ENCODE results near the gene KLK12.

Gene KLK12

GRCh38 chr19:51034704-51035103, at the start of gene KLK12:
Gene KLK12, minus strand, starts transcription at chr19:51035002. Its CDS starts 381 bp downstream, at chr19:51034621.
- no peak for DNase-seq

- no peak for DNase-seq
Measured at GRCh38 chr19:51084505-51084904, 49.7 kb upstream of the KLK12 start.

- no peak for DNase-seq
Measured at GRCh38 chr19:51083783-51084182, 49.0 kb upstream of the KLK12 start.

GRCh38 chr19:51083181-51083580, 48.4 kb upstream of the KLK12 start:
- DNase-seq: no peak

- no peak for DNase-seq
Measured at GRCh38 chr19:51082611-51083010, 47.8 kb upstream of the KLK12 start, which contains the start of gene KLK14. Gene KLK14, minus strand, starts transcription at chr19:51082887. Its CDS starts 273 bp downstream, at chr19:51082614.

- no peak for DNase-seq
Measured at GRCh38 chr19:51081476-51081875, 46.7 kb upstream of the KLK12 start.

- peak in 10 of 58 donors; percentile 2 to 34 (median 10) for DNase-seq
Measured at GRCh38 chr19:51079481-51080110, 44.8 kb upstream of the KLK12 start.

- DNase-seq: no peak
Measured at GRCh38 chr19:51078731-51079130, 43.9 kb upstream of the KLK12 start.

- DNase-seq: no peak
Measured at GRCh38 chr19:51078104-51078503, 43.3 kb upstream of the KLK12 start.

GRCh38 chr19:51076631-51077213, 41.9 kb upstream of the KLK12 start:
- DNase-seq: no peak

GRCh38 chr19:51075998-51076397, 41.2 kb upstream of the KLK12 start:
- DNase-seq: no peak

- no peak for DNase-seq
Measured at GRCh38 chr19:51071095-51071405, 36.2 kb upstream of the KLK12 start.

GRCh38 chr19:51070334-51071094, 35.7 kb upstream of the KLK12 start:
- DNase-seq: no peak

- no peak for DNase-seq
Measured at GRCh38 chr19:51066393-51067186, 31.8 kb upstream of the KLK12 start.

GRCh38 chr19:51065221-51065960, 30.6 kb upstream of the KLK12 start:
- no peak for DNase-seq

GRCh38 chr19:51064534-51065220, 29.9 kb upstream of the KLK12 start, which contains the start of gene KLK13:
Gene KLK13, minus strand, starts transcription at chr19:51065092. Its CDS starts 25 bp downstream, at chr19:51065067.
- no peak for DNase-seq

GRCh38 chr19:51063664-51064063, 28.9 kb upstream of the KLK12 start:
- no peak for DNase-seq

GRCh38 chr19:51060973-51061372, 26.2 kb upstream of the KLK12 start:
- no peak for DNase-seq

GRCh38 chr19:51060336-51060735, 25.5 kb upstream of the KLK12 start:
- DNase-seq: no peak

GRCh38 chr19:51059715-51060114, 24.9 kb upstream of the KLK12 start:
- no peak for DNase-seq
